Prostate gland (tissue), 2 donors: ENCODE measurements around the gene DOCK6. TPM values are rescaled to one million over a fixed set of nuclear protein-coding genes. Genes with fewer than 3 reads are reported as not detected.

ENCODE experiments used
- DNase-seq: peaks from one replicate; pipeline ENCODE4 v3.0.0-alpha.2; 2019; ENCODE audit warnings: low spot score
- H3K27ac ChIP-seq, 2 donors: fragments of 200-600 bp; sonication (generic); 2 replicates each; pipeline ENCODE4 v1.5.1; 2017 to 2019
- H3K27me3 ChIP-seq: fragments of 200-600 bp; sonication (generic); replicated peaks from 2 replicates; pipeline ENCODE4 v1.5.1; 2019; ENCODE audit not compliant: insufficient read depth
- H3K36me3 ChIP-seq, 2 donors: fragments of 200-600 bp; sonication (generic); 1 replicate in 1 of 2; 2 replicates in 1 of 2; pipeline versions ENCODE4 v1.5.1 to v1.8.1; 2017 to 2019
- H3K4me1 ChIP-seq: fragments of 200-600 bp; sonication (generic); replicated peaks from 2 replicates; pipeline ENCODE4 v1.5.1; 2019
- H3K4me3 ChIP-seq, 2 donors: fragments of 200-600 bp; sonication (generic); 2 replicates each; pipeline ENCODE4 v1.5.1; 2017 to 2019
- H3K9me3 ChIP-seq: fragments of 200-600 bp; sonication (generic); 2 replicates; pipeline ENCODE4 v1.5.1; 2017
- CTCF ChIP-seq, 4 experiments: fragments of 200-600 bp in 2 of 4; fragments of 450-650 bp in 2 of 4; sonication (generic) in 2 of 4; IDR thresholded peaks; 1 replicate in 3 of 4; 2 replicates in 1 of 4; pipeline ENCODE4 v1.5.1; 2016 to 2019; ENCODE audit warnings: antibody characterized with exemption in 4 of 4, mild to moderate bottlenecking in 2 of 4, moderate library complexity in 2 of 4
- POLR2A ChIP-seq: fragments of 450-650 bp; IDR thresholded peaks from one replicate; pipeline ENCODE4 v1.6.1; 2016; ENCODE audit warnings: antibody characterized with exemption, mild to moderate bottlenecking
- POLR2AphosphoS5 ChIP-seq: sonication (generic); formaldehyde crosslinking; IDR thresholded peaks from one replicate; pipeline ENCODE4 v1.6.1; 2017; ENCODE audit warnings: antibody characterized with exemption
- WGBS: methylation state at CpG from one replicate; pipeline ENCODE4 v1.1.5; 2018; 5-methylcytosine and 5-hydroxymethylcytosine counted together
- intact Hi-C: fragments of 100-400 bp; cut with DNase I; formaldehyde crosslinking; loops from one replicate; pipeline ENCODE4 v1.14.2; 2022
- total RNA-seq, 2 donors: library from RNA; depleted of rRNA; stranded (reverse); fragments of >200 nt; gene quantifications; one replicate each; pipeline ENCODE4 v1.1.0, GENCODE V29; 2016

The DOCK6 gene
- total RNA-seq, 2 donors from 2014 or later: 21.6 to 38.7 TPM

GRCh38 chr19:11263726-11264125 lies 1.4 kb upstream of the DOCK6 start:
- H3K36me3 ChIP-seq: no peaks in the 10 kb centered on the region
- 93% methylated on average over 6 of the region's 6 CpGs for WGBS
- H3K27me3 ChIP-seq: no peaks in the 10 kb centered on the region
- TF ChIP-seq POLR2AphosphoS5 (no peak), CTCF (IDR thresholded peaks at IDR 0.05) (no peak), POLR2A (no peak)
- no peaks in the 10 kb centered on the region for H3K4me1 ChIP-seq
- no peak for DNase-seq
- no peak overlapping the region for H3K4me3 ChIP-seq
- no peaks in the 10 kb centered on the region for H3K9me3 ChIP-seq
- H3K27ac ChIP-seq: no peak overlapping the region
- intact Hi-C loops: no loop called here

GRCh38 chr19:11261431-11261970 lies 823 bp downstream of the DOCK6 start:
- Histone ChIP-seq H3K27me3 (no peaks in the 10 kb centered on the region), H3K9me3 (no peaks in the 10 kb centered on the region), H3K27ac (peak overlapping the region; percentile 79 to 86), H3K4me3 (peak overlapping the region; percentile 93 to 97), H3K36me3 (no peaks in the 10 kb centered on the region), H3K4me1 (no peaks in the 10 kb centered on the region)
- 27% methylated on average over 18 of the region's 18 CpGs for WGBS
- DNase-seq: no peak
- intact Hi-C loops: no loop called here
- no peak for TF ChIP-seq POLR2AphosphoS5
- no peak for TF ChIP-seq POLR2A

GRCh38 chr19:11260996-11261395 lies 1.3 kb downstream of the DOCK6 start:
- 77% methylated on average over 5 of the region's 5 CpGs for WGBS
- no peaks in the 10 kb centered on the region for H3K27me3 ChIP-seq
- no peaks in the 10 kb centered on the region for H3K9me3 ChIP-seq
- H3K36me3 ChIP-seq: no peaks in the 10 kb centered on the region
- peak overlapping the region; percentile 79 to 86 for H3K27ac ChIP-seq
- no peak overlapping the region for H3K4me3 ChIP-seq
- TF ChIP-seq POLR2AphosphoS5 (no peak), CTCF (IDR thresholded peaks at IDR 0.05) (no peak), POLR2A (no peak)
- intact Hi-C loops: no loop called here
- no peaks in the 10 kb centered on the region for H3K4me1 ChIP-seq
- no peak for DNase-seq

- Histone ChIP-seq H3K4me1 (no peaks in the 10 kb centered on the region), H3K4me3 (no peak overlapping the region), H3K9me3 (no peaks in the 10 kb centered on the region), H3K27ac (no peak overlapping the region), H3K27me3 (no peaks in the 10 kb centered on the region), H3K36me3 (no peaks in the 10 kb centered on the region)
- no peak for DNase-seq
- TF ChIP-seq POLR2A: no peak
- TF ChIP-seq POLR2AphosphoS5: no peak
- no peak for TF ChIP-seq CTCF (IDR thresholded peaks at IDR 0.05)
- intact Hi-C loops: no loop called here
- WGBS: 88% methylated on average over 3 of the region's 3 CpGs
Measured at GRCh38 chr19:11257846-11258380, 4.4 kb downstream of the DOCK6 start.

- WGBS: 34% methylated on average over 7 of the region's 7 CpGs
Measured at GRCh38 chr19:11256189-11256588, 6.1 kb downstream of the DOCK6 start.

More at GRCh38 chr19:11256189-11256588, 6.1 kb downstream of the DOCK6 start:
- H3K36me3 ChIP-seq: no peaks in the 10 kb centered on the region
- no peaks in the 10 kb centered on the region for H3K4me1 ChIP-seq
- no peaks in the 10 kb centered on the region for H3K9me3 ChIP-seq
- no peak for DNase-seq
- no peak overlapping the region for H3K27ac ChIP-seq
- no peak overlapping the region for H3K4me3 ChIP-seq
- H3K27me3 ChIP-seq: no peaks in the 10 kb centered on the region
- intact Hi-C loops: no loop called here
- TF ChIP-seq POLR2AphosphoS5 (no peak), POLR2A (no peak), CTCF (IDR thresholded peaks at IDR 0.05) (no peak)
